HS-5 (cell line): ENCODE measurements around the gene REM2.

ENCODE experiments used
- DNase-seq: peaks from one replicate; pipeline ENCODE4 v3.0.0-alpha.2; 2012; ENCODE audit warnings: low read depth

Gene REM2

GRCh38 chr14:22929104-22929960 is 46.3 kb downstream of the REM2 start, which contains the start of gene PRMT5:
Gene PRMT5 (minus strand): TSS chr14:22929376. CDS start chr14:22929361, 15 bp downstream.
- DNase-seq = peak; percentile 99

- DNase-seq = no peak
Measured at GRCh38 chr14:22929961-22930364, 46.9 kb downstream of the REM2 start.

DNA sequence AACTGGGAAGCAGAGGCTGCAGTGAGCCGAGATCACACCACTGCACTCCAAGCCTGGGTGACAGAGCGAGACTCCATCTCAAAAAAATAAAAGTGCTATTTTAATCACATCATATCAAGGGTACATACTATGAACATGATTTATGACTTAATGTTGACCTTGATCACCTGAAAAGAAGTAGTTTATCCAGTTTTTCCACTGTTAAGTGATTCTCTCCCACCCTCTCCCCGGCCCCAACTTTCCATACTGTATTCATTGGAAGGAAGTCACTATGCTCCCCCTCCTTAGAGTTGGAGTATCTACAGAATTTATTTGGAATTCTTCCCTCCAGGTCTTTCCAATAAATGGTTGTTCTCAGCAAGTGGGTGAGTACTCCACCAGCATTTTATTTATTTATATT is 49.1 kb downstream of the REM2 start:
- DNase-seq = no peak

- no peak for DNase-seq
Measured at GRCh38 chr14:22935156-22935555, 52.1 kb downstream of the REM2 start.
